AML-193 (cell line): ENCODE data around the gene SLFN14.
A peak's percentile ranks its signal among the peaks of the same experiment; 100 is the strongest.
"Not testable (repeated sequence)": the region's sequence is repeated elsewhere in the genome, so short reads cannot be mapped to it uniquely, and the experiment has no call there.

Source experiments
- DNase-seq, 2 experiments: peaks; one replicate each; lab custom pipeline; 2025; lab: John Stamatoyannopoulos, UW

Gene SLFN14

GRCh38 chr17:35521654-35522256 lies 38.9 kb downstream of the SLFN14 start:
- DNase-seq, result peak; percentile 85 to 88

DNA sequence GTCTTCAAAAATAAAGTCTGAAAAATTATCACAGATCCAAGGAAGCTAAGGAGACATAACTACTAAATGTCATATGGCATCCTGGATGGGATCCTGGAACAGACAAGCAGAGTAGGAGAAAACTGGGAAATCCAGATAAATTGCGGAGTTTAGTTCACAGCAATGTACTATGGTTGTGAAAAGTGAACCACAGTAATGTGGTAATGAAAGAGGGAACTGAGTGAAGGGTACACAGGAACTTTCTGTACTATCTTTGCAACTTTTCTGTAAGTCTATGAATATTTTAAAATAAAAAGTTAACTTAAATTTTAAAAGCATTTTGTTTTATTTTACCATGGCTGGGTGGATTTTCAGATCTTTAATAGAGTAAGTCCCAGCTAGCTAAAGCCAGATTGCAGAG lies 39.5 kb downstream of the SLFN14 start:
- DNase-seq, result peak; percentile 74 to 80

- DNase-seq, result no peak
Measured at GRCh38 chr17:35519906-35520442, 40.6 kb downstream of the SLFN14 start.

GRCh38 chr17:35519439-35519838 lies 41.2 kb downstream of the SLFN14 start:
- DNase-seq, result no peak

GRCh38 chr17:35518431-35518830 lies 42.2 kb downstream of the SLFN14 start:
- not testable (repeated sequence) for DNase-seq

- DNase-seq, result no peak
Measured at GRCh38 chr17:35515027-35515426, 45.6 kb downstream of the SLFN14 start.

GRCh38 chr17:35514564-35514963 lies 46.1 kb downstream of the SLFN14 start:
- no peak for DNase-seq
